Ascending aorta (tissue), 2 donors: ENCODE measurements around the gene TRHDE. TPM values are rescaled to one million over a fixed set of nuclear protein-coding genes. Genes with fewer than 3 reads are reported as not detected.

ENCODE experiments used
- DNase-seq, 2 donors: peaks; one replicate each; pipeline ENCODE4 v3.0.0-alpha.2; 2019; ENCODE audit warnings: low spot score in 2 of 2
- H3K27ac ChIP-seq, 2 donors: fragments of 200-600 bp; sonication (generic); one replicate each; pipeline ENCODE4 v1.5.1; 2016 to 2017; ENCODE audit warnings: mild to moderate bottlenecking in 1 of 2
- H3K27me3 ChIP-seq: fragments of 200-600 bp; sonication (generic); one replicate; pipeline ENCODE4 v1.5.1; 2017
- H3K36me3 ChIP-seq, 2 donors: fragments of 200-600 bp; sonication (generic); one replicate each; pipeline ENCODE4 v1.5.1; 2016
- H3K4me1 ChIP-seq, 2 donors: fragments of 200-600 bp; sonication (generic); one replicate each; pipeline ENCODE4 v1.5.1; 2016 to 2017; ENCODE audit warnings: mild to moderate bottlenecking in 1 of 2
- H3K4me3 ChIP-seq, 2 donors: fragments of 200-600 bp; sonication (generic); one replicate each; pipeline ENCODE4 v1.5.1; 2016 to 2017; ENCODE audit warnings: mild to moderate bottlenecking in 1 of 2
- H3K9me3 ChIP-seq, 2 donors: fragments of 200-600 bp; sonication (generic); one replicate each; pipeline ENCODE4 v1.5.1; 2016
- intact Hi-C: fragments of 100-400 bp; cut with DNase I; formaldehyde crosslinking; loops from one replicate; pipeline ENCODE4 v1.15.1; 2023
- total RNA-seq: library from RNA; depleted of rRNA; stranded (reverse); fragments of >200 nt; gene quantifications from one replicate; pipeline ENCODE4 v1.1.0, GENCODE V29; 2016
- TF ChIP-seq, protein P1 (sequence below), 3 experiments: fragments of 200-600 bp in 2 of 3; fragments of 450-650 bp in 1 of 3; sonication (generic) in 2 of 3; IDR thresholded peaks; one replicate each; pipeline ENCODE4 v1.5.1; 2016 to 2019; ENCODE audit warnings: antibody characterized with exemption in 3 of 3, mild to moderate bottlenecking in 1 of 3, moderate library complexity in 1 of 3

Gene TRHDE
- total RNA-seq, 1 donor from 2014 or later = 34.0 TPM

- Histone ChIP-seq H3K4me3 (no peak overlapping the region), H3K4me1 (no peaks in the 10 kb centered on the region), H3K9me3 (peaks cover 0 to 11% of the 10 kb centered on the region in 2 donors), H3K27ac (no peak overlapping the region), H3K27me3 (no peaks in the 10 kb centered on the region), H3K36me3 (no peaks in the 10 kb centered on the region)
- no peak for DNase-seq
- intact Hi-C loops = no loop called here
- TF ChIP-seq, protein P1, sequence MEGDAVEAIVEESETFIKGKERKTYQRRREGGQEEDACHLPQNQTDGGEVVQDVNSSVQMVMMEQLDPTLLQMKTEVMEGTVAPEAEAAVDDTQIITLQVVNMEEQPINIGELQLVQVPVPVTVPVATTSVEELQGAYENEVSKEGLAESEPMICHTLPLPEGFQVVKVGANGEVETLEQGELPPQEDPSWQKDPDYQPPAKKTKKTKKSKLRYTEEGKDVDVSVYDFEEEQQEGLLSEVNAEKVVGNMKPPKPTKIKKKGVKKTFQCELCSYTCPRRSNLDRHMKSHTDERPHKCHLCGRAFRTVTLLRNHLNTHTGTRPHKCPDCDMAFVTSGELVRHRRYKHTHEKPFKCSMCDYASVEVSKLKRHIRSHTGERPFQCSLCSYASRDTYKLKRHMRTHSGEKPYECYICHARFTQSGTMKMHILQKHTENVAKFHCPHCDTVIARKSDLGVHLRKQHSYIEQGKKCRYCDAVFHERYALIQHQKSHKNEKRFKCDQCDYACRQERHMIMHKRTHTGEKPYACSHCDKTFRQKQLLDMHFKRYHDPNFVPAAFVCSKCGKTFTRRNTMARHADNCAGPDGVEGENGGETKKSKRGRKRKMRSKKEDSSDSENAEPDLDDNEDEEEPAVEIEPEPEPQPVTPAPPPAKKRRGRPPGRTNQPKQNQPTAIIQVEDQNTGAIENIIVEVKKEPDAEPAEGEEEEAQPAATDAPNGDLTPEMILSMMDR (IDR thresholded peaks at IDR 0.05) = no peak
Observed at GRCh38 chr12:72602581-72602980, 330.4 kb downstream of the TRHDE start.

DNA sequence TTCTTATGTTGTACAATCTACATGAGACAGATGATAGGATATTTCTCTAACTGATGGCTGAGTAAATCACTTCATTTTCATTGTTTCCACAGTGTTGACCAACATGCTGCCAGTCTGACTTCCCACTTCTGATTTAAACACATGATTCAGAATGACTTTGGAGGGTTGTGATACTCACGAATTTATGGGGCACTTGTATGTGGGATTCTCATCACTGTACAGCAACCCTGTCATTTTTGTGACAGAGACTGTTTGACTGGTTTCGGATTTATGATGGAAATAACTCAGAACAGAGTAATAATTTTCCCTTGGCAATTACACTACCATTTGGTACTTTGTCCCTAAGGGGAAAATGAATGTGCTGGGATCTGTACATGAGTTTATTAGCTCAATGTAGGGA is 333.8 kb downstream of the TRHDE start:
- no peaks in the 10 kb centered on the region for H3K27me3 ChIP-seq

GRCh38 chr12:72610342-72610741 is 338.2 kb downstream of the TRHDE start:
- Histone ChIP-seq H3K27ac (no peak overlapping the region), H3K4me1 (no peaks in the 10 kb centered on the region), H3K9me3 (no peaks in the 10 kb centered on the region), H3K27me3 (no peaks in the 10 kb centered on the region), H3K4me3 (no peak overlapping the region), H3K36me3 (no peaks in the 10 kb centered on the region)
- TF ChIP-seq, protein P1 (IDR thresholded peaks at IDR 0.05) = no peak
- no peak for DNase-seq
- intact Hi-C loops = no loop called here

More for the DNA sequence above, 333.8 kb downstream of the TRHDE start:
- no peaks in the 10 kb centered on the region for H3K36me3 ChIP-seq
- no peak overlapping the region for H3K4me3 ChIP-seq
- no peaks in the 10 kb centered on the region for H3K9me3 ChIP-seq
- no peak overlapping the region for H3K27ac ChIP-seq
- H3K4me1 ChIP-seq = no peaks in the 10 kb centered on the region
- no peak for DNase-seq
- intact Hi-C loops = no loop called here
- TF ChIP-seq, protein P1 (IDR thresholded peaks at IDR 0.05) = no peak

- Histone ChIP-seq H3K27me3 (no peaks in the 10 kb centered on the region), H3K36me3 (no peaks in the 10 kb centered on the region), H3K27ac (no peak overlapping the region), H3K4me3 (no peak overlapping the region), H3K4me1 (no peaks in the 10 kb centered on the region), H3K9me3 (no peaks in the 10 kb centered on the region)
- intact Hi-C loops = no loop called here
- TF ChIP-seq, protein P1 (IDR thresholded peaks at IDR 0.05) = no peak
- no peak for DNase-seq
Observed at GRCh38 chr12:72610854-72611358, 338.7 kb downstream of the TRHDE start.

DNA sequence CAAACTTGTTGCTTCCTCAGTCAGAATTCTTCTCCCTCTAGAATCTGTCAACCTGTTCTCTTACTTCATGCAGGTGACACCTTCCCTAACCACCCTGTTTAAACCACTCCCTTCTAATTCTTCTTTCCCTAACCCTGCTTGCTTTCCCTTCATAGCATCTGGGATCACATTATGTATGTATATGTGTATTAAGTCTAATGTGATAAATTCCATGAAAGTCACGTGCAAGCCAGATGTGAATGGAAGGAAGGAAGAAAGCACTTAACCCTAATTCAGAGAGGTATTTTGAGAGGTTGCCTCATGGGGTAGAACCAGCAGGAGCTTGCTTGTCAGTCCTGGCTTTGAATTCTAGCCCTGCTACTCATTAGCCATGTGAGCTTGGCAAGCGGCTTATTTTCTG is 340.0 kb downstream of the TRHDE start:
- H3K9me3 ChIP-seq = no peaks in the 10 kb centered on the region
- H3K36me3 ChIP-seq = no peaks in the 10 kb centered on the region
- H3K27me3 ChIP-seq = no peaks in the 10 kb centered on the region
- H3K4me1 ChIP-seq = no peaks in the 10 kb centered on the region
- intact Hi-C loops = no loop called here
- no peak for DNase-seq
- no peak overlapping the region for H3K27ac ChIP-seq
- TF ChIP-seq, protein P1 (IDR thresholded peaks at IDR 0.05) = no peak
- no peak overlapping the region for H3K4me3 ChIP-seq

GRCh38 chr12:72618764-72619163 is 346.6 kb downstream of the TRHDE start:
- intact Hi-C loops = no loop called here
- Histone ChIP-seq H3K36me3 (no peaks in the 10 kb centered on the region), H3K4me1 (no peaks in the 10 kb centered on the region), H3K9me3 (no peaks in the 10 kb centered on the region), H3K27me3 (no peaks in the 10 kb centered on the region), H3K4me3 (no peak overlapping the region), H3K27ac (no peak overlapping the region)
- TF ChIP-seq, protein P1 (IDR thresholded peaks at IDR 0.05) = no peak
- no peak for DNase-seq
